GM21825 (cell line): Measurements from ENCODE around the gene SGMS2.
"Not testable (repeated sequence)": the region's sequence is repeated elsewhere in the genome, so short reads cannot be mapped to it uniquely, and the experiment has no call there.

Experiments used
- ATAC-seq: cut with Tn5 transposase; IDR thresholded peaks from one replicate; pipeline ENCODE4 v1.9.1; 2021; ENCODE audit warnings: mild to moderate bottlenecking, moderate library complexity; ENCODE audit not compliant: unreplicated experiment

SGMS2 gene

GRCh38 chr4:107863850-107864371 is 39.2 kb downstream of the SGMS2 start:
- ATAC-seq = no peak

GRCh38 chr4:107866726-107867125 is 42.0 kb downstream of the SGMS2 start:
- ATAC-seq = no peak

DNA sequence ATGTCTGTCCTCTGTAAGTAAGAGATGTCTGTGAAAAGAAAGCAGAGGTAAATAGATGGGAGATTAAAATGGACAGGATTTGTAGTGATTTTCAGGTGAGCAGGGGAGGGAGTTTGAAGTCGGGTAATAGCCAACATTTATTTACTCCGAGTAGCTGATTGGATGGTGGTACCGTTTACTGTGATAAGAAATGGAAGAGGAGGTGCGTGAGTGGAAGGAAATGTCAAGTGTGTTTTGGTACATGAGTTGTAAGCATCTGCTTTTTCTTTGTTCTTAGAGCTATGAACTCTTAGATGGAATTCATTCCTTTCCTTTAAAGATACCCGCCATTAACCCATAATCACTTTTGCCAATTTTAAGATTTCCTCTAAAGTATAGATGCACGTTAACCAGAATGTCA is 45.5 kb downstream of the SGMS2 start:
- ATAC-seq = no peak

GRCh38 chr4:107870916-107871786 is 46.4 kb downstream of the SGMS2 start:
- no peak for ATAC-seq

GRCh38 chr4:107874024-107874423 is 49.3 kb downstream of the SGMS2 start:
- ATAC-seq = no peak

- ATAC-seq = no peak
Measured at GRCh38 chr4:107876099-107876498, 51.4 kb downstream of the SGMS2 start.

DNA sequence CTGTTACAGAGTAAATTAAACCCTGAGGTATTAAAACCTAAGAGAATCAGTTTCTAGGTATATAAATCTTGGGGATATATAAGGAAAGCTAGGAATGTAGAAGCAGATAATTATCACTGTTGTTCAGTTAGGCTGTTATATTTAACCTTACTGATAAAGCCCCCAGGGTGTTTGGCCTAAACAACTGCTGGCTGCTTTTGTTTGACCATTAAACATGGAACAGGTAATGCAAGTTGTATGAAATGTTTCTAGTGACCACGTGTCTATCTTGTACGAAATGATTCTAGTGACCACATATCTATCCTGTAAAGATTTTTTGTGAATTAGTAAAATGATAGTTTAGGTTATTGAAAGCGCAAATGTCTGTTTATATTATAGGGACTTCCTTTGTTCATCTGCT is 52.6 kb downstream of the SGMS2 start:
- ATAC-seq = no peak

DNA sequence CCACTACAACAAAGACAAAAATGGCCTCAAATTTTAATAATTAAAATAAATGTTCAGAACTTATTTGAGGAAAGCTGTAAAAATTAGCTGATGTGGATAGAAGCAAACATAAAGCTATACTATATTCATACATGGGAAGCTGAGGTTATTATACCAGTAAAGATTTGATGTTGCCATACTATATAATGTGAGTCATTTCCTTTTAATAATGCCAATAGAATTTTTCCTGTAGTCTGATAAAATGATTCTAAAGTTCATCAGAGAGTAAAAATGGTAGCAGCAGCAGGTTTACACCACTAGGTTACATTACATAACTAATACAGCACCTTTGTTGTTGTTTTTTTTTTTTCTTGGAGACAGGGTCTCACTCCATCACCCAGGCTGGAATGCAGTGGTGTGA is 61.1 kb downstream of the SGMS2 start:
- ATAC-seq = no peak

- no peak for ATAC-seq
Measured at GRCh38 chr4:107888237-107888636, 63.5 kb downstream of the SGMS2 start.

DNA sequence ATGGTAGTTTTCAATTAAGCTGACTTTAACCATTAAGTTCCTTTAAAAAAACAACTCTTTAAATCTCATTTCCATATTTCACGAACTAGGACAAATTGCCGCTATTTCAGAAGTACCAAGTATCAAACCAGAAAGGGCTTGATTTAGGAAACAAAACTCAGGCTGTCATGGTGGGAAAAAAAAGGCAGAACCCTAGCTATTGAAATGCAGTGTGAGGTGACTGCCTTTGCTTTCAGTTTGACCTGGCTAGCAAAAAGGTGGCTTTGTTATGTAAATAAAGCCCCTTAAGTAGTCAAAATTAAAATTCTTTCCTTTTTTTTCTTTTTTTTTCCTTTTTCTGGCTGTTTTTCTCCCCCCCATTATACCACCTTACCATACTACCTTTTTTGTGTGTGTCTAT is 66.0 kb downstream of the SGMS2 start:
- ATAC-seq = no peak

GRCh38 chr4:107891299-107891698 is 66.6 kb downstream of the SGMS2 start:
- no peak for ATAC-seq

- ATAC-seq = no peak
Measured at GRCh38 chr4:107893171-107894137, 68.7 kb downstream of the SGMS2 start.

DNA sequence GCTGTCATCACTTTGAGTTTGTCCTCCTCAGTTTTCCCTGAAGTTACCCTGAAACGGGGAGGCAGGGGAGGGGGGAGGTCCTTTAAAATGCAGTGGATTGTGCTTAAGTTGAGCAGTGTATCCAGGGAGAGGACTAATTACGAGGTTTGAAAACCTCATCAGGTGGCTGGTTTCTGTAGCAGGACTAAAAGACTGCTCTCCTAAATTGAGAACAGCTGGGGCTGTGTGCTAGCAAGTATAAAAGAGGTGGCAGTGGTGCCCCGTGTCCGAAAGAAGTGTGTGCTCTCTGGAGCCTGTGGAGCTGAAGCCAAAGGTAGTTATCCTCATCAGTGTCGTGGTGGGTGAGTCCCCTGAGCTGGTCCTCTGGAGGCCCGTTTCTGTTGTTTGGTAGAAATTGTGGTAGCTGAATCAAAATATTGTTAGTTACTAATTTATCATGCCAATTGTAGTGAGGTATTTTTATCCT is 69.4 kb downstream of the SGMS2 start:
- ATAC-seq = no peak

DNA sequence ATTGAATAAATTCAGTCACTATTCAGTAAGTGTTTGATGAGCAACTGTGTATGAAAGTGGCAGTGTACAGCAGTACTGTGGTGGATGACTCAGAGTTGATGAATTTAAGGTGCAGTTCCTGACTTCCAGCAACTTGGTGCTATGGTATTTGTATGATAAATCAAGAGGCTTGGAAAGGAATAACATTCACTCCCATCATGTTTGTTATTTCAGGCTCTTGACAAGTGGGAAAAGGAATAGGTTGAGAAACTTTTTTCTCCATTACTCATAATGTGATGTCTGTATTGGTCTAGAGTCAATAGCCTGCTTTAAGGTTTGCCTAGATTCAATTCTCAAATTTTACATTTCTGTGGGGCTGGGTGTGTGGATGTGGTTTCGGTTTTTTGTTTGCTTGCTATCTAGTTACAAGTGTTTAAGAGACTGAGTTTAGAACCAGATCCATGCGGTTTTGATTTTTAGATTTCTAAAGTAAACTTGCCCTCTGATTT is 71.5 kb downstream of the SGMS2 start:
- ATAC-seq = peak; percentile 76

GRCh38 chr4:107896646-107897045 is 71.9 kb downstream of the SGMS2 start:
- ATAC-seq = no peak

GRCh38 chr4:107897823-107898222 is 73.1 kb downstream of the SGMS2 start:
- ATAC-seq = no peak

GRCh38 chr4:107900067-107900466 is 75.3 kb downstream of the SGMS2 start:
- no peak for ATAC-seq

GRCh38 chr4:107900508-107900907 is 75.8 kb downstream of the SGMS2 start:
- no peak for ATAC-seq

DNA sequence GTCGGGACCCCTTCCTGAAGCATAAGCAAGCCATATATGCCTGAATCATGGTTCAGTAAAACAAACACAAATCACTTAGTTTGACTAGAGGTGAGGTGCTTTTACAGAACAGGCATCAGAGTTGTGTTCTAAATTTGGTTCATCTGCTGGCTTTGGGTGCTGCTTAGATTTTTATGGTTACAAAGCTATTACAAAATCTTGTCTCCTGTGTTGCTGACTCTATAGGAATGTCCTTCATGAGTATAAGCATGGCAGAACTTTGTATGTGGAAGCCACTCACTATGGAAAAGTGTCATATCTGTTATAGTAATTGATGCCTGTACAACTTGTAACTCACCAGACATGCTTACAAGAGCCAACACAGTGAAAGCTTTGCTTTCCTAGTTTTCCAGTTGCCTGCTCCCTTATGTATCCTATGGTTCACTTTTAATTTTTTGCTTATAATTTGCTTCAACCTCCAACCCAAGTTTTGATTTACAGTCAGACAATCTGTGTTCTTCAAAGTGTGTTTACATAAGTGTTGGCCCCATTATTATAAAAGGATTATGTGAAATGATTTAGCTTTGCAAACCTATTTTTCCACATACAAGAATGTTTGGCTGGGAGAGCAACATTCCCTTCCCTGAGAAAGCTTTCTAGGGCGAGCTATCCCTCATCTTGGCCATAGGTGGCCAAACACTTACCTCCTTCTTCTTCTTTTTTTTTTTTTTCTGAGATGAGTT is 76.6 kb downstream of the SGMS2 start:
- ATAC-seq = no peak

DNA sequence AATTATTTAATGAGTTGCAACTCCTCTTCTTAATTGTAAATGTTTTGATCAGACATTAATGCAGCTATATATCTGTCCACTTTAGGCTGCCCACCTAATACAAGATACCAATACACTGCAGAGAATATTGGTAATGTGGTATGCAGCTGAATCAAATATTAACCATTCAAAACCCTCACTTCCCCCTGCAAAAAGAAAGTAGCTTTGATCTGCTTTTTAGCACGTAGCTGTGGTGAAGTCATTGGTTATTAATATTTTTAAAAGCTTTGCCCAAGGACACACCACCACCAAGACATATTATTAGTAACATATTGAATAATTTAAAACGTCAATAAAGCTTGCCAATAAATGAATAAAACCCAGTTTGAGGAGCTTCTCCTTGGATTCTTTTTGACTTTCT is 78.0 kb downstream of the SGMS2 start:
- ATAC-seq = peak; percentile 88

GRCh38 chr4:107905082-107905481 is 80.3 kb downstream of the SGMS2 start:
- not testable (repeated sequence) for ATAC-seq
